IPS-18a (cell line): ENCODE data around the gene ANKRD44.

Experiments used
- H3K27ac ChIP-seq: one replicate; pipeline ENCODE4 v1.5.1; 2013; ENCODE audit warnings: low read length
- H3K27me3 ChIP-seq: one replicate; pipeline ENCODE4 v1.6.1; 2013; ENCODE audit warnings: mild to moderate bottlenecking, low read length; ENCODE audit not compliant: control insufficient read depth, insufficient read depth
- H3K36me3 ChIP-seq: one replicate; pipeline ENCODE4 v1.6.1; 2013; ENCODE audit warnings: low read depth, low read length; ENCODE audit not compliant: control insufficient read depth
- H3K4me1 ChIP-seq: one replicate; pipeline ENCODE4 v1.6.1; 2013; ENCODE audit warnings: low read depth, low read length; ENCODE audit not compliant: control insufficient read depth
- H3K4me3 ChIP-seq: one replicate; pipeline ENCODE4 v1.5.1; 2013; ENCODE audit warnings: low read length
- H3K9ac ChIP-seq: one replicate; pipeline ENCODE4 v1.6.1; 2013; ENCODE audit warnings: mild to moderate bottlenecking, low read length, moderate library complexity
- H3K9me3 ChIP-seq: one replicate; pipeline ENCODE4 v1.6.1; 2013; ENCODE audit warnings: low read depth, low read length; ENCODE audit not compliant: control insufficient read depth

Gene ANKRD44

GRCh38 chr2:197312186-197312585, 1.6 kb upstream of the ANKRD44 start:
- Histone ChIP-seq H3K27ac (no peak overlapping the region), H3K27me3 (peaks cover 51% of the 10 kb centered on the region), H3K4me3 (no peak overlapping the region), H3K9ac (no peak overlapping the region), H3K36me3 (no peaks in the 10 kb centered on the region), H3K9me3 (no peaks in the 10 kb centered on the region), H3K4me1 (peaks cover 6% of the 10 kb centered on the region)

- no peaks in the 10 kb centered on the region for H3K9me3 ChIP-seq
- H3K4me3 ChIP-seq, result peak overlapping the region; percentile 56
- peak overlapping the region; percentile 36 for H3K9ac ChIP-seq
- H3K36me3 ChIP-seq, result no peaks in the 10 kb centered on the region
- H3K27ac ChIP-seq, result no peak overlapping the region
- H3K27me3 ChIP-seq, result peaks cover 51% of the 10 kb centered on the region
- peaks cover 6% of the 10 kb centered on the region for H3K4me1 ChIP-seq
Observed at GRCh38 chr2:197311421-197312033, 947 bp upstream of the ANKRD44 start.

- Histone ChIP-seq H3K4me3 (peak overlapping the region; percentile 56), H3K27me3 (peaks cover 51% of the 10 kb centered on the region), H3K9ac (peak overlapping the region; percentile 36), H3K9me3 (no peaks in the 10 kb centered on the region), H3K36me3 (no peaks in the 10 kb centered on the region), H3K27ac (no peak overlapping the region), H3K4me1 (peaks cover 6% of the 10 kb centered on the region)
Observed at GRCh38 chr2:197310987-197311420, 424 bp upstream of the ANKRD44 start.

- Histone ChIP-seq H3K27me3 (peaks cover 51% of the 10 kb centered on the region), H3K4me1 (peaks cover 6% of the 10 kb centered on the region), H3K9ac (no peak overlapping the region), H3K4me3 (peak overlapping the region; percentile 71), H3K9me3 (no peaks in the 10 kb centered on the region), H3K36me3 (no peaks in the 10 kb centered on the region), H3K27ac (no peak overlapping the region)
Observed at GRCh38 chr2:197309691-197310231, 819 bp downstream of the ANKRD44 start.

- Histone ChIP-seq H3K36me3 (no peaks in the 10 kb centered on the region), H3K4me3 (peak overlapping the region; percentile 71), H3K4me1 (peaks cover 6% of the 10 kb centered on the region), H3K9ac (no peak overlapping the region), H3K9me3 (no peaks in the 10 kb centered on the region), H3K27me3 (peaks cover 51% of the 10 kb centered on the region), H3K27ac (no peak overlapping the region)
Observed at GRCh38 chr2:197308996-197309690, 1.4 kb downstream of the ANKRD44 start.

- H3K4me3 ChIP-seq, result no peak overlapping the region
- H3K9ac ChIP-seq, result no peak overlapping the region
- no peaks in the 10 kb centered on the region for H3K36me3 ChIP-seq
- H3K27me3 ChIP-seq, result peaks cover 45% of the 10 kb centered on the region
- no peaks in the 10 kb centered on the region for H3K9me3 ChIP-seq
- H3K4me1 ChIP-seq, result peaks cover 6% of the 10 kb centered on the region
- H3K27ac ChIP-seq, result no peak overlapping the region
Observed at GRCh38 chr2:197308585-197308984, 2.0 kb downstream of the ANKRD44 start.

- Histone ChIP-seq H3K27me3 (peaks cover 43% of the 10 kb centered on the region), H3K9me3 (no peaks in the 10 kb centered on the region), H3K4me3 (no peak overlapping the region), H3K36me3 (no peaks in the 10 kb centered on the region), H3K27ac (no peak overlapping the region), H3K9ac (no peak overlapping the region), H3K4me1 (peaks cover 6% of the 10 kb centered on the region)
Observed at GRCh38 chr2:197307933-197308521, 2.6 kb downstream of the ANKRD44 start.

- Histone ChIP-seq H3K4me1 (peaks cover 6% of the 10 kb centered on the region), H3K9me3 (no peaks in the 10 kb centered on the region), H3K9ac (no peak overlapping the region), H3K4me3 (no peak overlapping the region), H3K27ac (no peak overlapping the region), H3K27me3 (peaks cover 37% of the 10 kb centered on the region), H3K36me3 (no peaks in the 10 kb centered on the region)
Observed at GRCh38 chr2:197307236-197307932, 3.2 kb downstream of the ANKRD44 start.

GRCh38 chr2:197306696-197307040, 3.9 kb downstream of the ANKRD44 start:
- Histone ChIP-seq H3K27ac (no peak overlapping the region), H3K36me3 (no peaks in the 10 kb centered on the region), H3K27me3 (peaks cover 29% of the 10 kb centered on the region), H3K4me3 (no peak overlapping the region), H3K9ac (no peak overlapping the region), H3K9me3 (no peaks in the 10 kb centered on the region), H3K4me1 (peaks cover 6% of the 10 kb centered on the region)

GRCh38 chr2:197306024-197306695, 4.4 kb downstream of the ANKRD44 start:
- Histone ChIP-seq H3K36me3 (no peaks in the 10 kb centered on the region), H3K9me3 (no peaks in the 10 kb centered on the region), H3K27me3 (peaks cover 24% of the 10 kb centered on the region), H3K27ac (no peak overlapping the region), H3K9ac (no peak overlapping the region), H3K4me3 (no peak overlapping the region), H3K4me1 (peaks cover 1% of the 10 kb centered on the region)

- Histone ChIP-seq H3K27me3 (peaks cover 17% of the 10 kb centered on the region), H3K36me3 (no peaks in the 10 kb centered on the region), H3K9me3 (no peaks in the 10 kb centered on the region), H3K4me1 (no peaks in the 10 kb centered on the region), H3K27ac (no peak overlapping the region), H3K4me3 (no peak overlapping the region), H3K9ac (no peak overlapping the region)
Observed at GRCh38 chr2:197304556-197305011, 6.0 kb downstream of the ANKRD44 start.
